NB4 (cell line): ENCODE data around the gene HOXC12.

Source experiments
- DNase-seq: peaks from one replicate; pipeline ENCODE4 v3.0.0; 2010; ENCODE audit warnings: low read depth
- H3K4me3 ChIP-seq: one replicate; pipeline ENCODE4 v1.5.1; 2011; ENCODE audit warnings: mild to moderate bottlenecking, low read depth, low read length, moderate library complexity
- MYC ChIP-seq: IDR thresholded peaks from 2 replicates; pipeline ENCODE4 v1.6.1; 2011; ENCODE audit warnings: low read depth, low read length
- POLR2A ChIP-seq: IDR thresholded peaks from 2 replicates; pipeline ENCODE4 v1.6.1; 2011; ENCODE audit warnings: mild to moderate bottlenecking; ENCODE audit not compliant: insufficient read length; ENCODE audit errors: extremely low read depth
- TF ChIP-seq, protein P1 (sequence below): IDR thresholded peaks from 2 replicates; pipeline ENCODE4 v1.6.1; 2011; ENCODE audit warnings: low read depth, low read length
- TF ChIP-seq, protein P2 (sequence below): IDR thresholded peaks from one replicate; pipeline ENCODE4 v1.5.1; 2012; ENCODE audit warnings: low read depth, low read length

The HOXC12 gene

DNA sequence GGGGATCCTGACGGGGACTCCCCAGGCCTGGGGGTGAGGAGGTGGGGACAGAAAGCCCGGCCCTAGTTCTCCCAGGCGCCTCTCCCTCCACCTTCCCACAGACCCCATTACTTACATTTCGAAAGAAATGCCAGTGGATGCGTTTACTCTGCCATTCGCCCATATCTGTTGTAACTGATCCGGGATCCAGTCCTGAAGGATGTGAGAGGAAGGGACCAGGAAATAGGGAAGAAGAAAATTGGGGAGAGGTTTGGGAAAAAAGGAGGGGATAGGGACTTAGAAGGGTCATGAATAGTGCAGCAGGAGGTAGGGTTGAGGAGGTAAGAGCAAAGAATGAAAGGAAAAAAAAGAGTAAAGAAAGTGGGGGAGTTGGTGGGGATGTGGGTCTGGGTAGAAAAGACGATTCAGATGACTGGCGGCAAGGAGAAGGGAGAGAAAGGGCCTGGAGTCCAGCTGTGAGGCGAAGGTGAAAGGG is 1.1 kb downstream of the HOXC12 start:
- no peak overlapping the region for H3K4me3 ChIP-seq
- no peak for DNase-seq
- TF ChIP-seq POLR2A (no peak), MYC (no peak)
- TF ChIP-seq, protein P1, sequence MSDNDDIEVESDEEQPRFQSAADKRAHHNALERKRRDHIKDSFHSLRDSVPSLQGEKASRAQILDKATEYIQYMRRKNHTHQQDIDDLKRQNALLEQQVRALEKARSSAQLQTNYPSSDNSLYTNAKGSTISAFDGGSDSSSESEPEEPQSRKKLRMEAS: no peak
- TF ChIP-seq, protein P2, sequence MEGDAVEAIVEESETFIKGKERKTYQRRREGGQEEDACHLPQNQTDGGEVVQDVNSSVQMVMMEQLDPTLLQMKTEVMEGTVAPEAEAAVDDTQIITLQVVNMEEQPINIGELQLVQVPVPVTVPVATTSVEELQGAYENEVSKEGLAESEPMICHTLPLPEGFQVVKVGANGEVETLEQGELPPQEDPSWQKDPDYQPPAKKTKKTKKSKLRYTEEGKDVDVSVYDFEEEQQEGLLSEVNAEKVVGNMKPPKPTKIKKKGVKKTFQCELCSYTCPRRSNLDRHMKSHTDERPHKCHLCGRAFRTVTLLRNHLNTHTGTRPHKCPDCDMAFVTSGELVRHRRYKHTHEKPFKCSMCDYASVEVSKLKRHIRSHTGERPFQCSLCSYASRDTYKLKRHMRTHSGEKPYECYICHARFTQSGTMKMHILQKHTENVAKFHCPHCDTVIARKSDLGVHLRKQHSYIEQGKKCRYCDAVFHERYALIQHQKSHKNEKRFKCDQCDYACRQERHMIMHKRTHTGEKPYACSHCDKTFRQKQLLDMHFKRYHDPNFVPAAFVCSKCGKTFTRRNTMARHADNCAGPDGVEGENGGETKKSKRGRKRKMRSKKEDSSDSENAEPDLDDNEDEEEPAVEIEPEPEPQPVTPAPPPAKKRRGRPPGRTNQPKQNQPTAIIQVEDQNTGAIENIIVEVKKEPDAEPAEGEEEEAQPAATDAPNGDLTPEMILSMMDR: no peak

DNA sequence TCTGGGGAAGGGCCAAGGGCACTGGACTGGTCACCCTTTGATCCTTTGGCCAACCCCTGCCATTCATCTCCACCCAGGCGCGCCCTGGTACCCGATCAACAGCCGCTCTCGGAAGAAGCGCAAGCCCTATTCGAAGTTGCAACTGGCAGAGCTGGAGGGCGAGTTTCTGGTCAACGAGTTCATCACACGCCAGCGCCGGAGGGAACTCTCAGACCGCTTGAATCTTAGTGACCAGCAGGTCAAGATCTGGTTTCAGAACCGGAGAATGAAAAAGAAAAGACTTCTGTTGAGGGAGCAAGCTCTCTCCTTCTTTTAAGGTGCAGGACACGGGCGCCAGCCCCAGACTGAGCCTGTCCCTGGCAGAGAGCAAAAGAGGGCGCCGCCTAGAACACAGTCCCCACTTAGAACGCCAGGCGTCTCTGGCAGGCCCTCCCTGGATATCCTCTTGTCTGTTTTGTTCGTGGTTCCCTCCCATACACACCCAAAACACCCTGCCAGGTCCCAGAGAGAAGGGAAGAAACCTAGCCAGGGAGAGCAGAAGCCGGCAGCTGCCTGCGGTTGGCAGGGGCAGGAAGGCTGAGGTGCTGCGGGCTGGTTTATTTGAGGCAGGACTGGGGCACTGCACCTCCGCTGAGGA is 1.7 kb downstream of the HOXC12 start:
- DNase-seq: peak; percentile 86
- TF ChIP-seq, protein P2: peak; percentile 34
- TF ChIP-seq POLR2A: no peak
- no peak overlapping the region for H3K4me3 ChIP-seq

DNA sequence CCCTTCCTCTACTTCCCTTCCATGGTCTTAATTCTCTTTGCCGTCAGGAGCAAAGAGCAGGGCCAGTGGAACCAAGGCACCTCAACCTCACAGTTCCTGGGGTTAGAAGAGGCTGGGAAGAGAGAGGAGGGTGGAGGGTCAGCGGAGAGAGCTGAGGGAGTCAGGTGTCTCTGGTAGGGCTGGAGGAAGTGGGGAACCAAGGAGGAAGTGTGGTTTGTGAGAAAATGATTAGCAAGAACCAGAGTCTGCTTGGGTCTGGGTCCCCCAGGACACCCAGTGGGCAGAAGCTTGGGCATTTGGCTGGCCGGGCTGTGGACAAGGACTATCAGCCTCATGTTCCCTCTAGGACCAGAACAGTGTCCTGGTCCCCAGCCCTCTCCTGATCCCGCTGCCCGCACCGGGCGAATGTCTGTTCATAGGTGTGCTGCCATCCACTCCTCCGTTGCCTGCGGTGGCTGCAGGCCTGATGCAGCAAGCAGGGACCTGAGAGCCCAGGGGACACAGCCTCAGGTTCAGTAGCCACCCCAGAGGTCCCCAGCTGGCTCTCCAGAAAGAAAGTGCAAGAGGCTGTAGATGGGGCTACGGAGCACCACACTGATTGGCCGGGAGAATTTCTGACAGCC is 2.3 kb downstream of the HOXC12 start:
- peak; percentile 42 for DNase-seq
- H3K4me3 ChIP-seq: no peak overlapping the region
- TF ChIP-seq, protein P2: no peak
- TF ChIP-seq, protein P1: no peak
- TF ChIP-seq MYC: no peak
- no peak for TF ChIP-seq POLR2A

DNA sequence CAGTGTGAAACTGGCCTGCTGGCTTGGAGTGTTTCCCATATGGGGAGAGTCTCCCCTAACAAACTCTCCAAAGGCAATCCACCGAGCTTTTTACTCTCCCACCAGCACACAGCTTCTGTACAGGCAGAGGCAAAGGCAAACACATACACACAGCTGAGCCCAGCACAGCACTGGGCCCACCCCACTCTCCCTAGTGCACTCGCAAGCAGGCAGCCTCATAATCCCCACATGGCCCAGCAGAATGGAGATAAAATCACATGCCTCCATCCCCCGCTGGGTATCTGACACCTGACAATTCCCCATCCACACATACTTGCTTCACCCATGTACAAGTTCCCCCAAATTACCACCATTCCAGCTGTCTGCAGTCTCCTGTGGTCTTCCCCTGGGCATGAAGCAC is 3.4 kb downstream of the HOXC12 start:
- no peak for TF ChIP-seq MYC
- TF ChIP-seq, protein P2: no peak
- TF ChIP-seq, protein P1: no peak
- no peak for TF ChIP-seq POLR2A
- DNase-seq: no peak

DNA sequence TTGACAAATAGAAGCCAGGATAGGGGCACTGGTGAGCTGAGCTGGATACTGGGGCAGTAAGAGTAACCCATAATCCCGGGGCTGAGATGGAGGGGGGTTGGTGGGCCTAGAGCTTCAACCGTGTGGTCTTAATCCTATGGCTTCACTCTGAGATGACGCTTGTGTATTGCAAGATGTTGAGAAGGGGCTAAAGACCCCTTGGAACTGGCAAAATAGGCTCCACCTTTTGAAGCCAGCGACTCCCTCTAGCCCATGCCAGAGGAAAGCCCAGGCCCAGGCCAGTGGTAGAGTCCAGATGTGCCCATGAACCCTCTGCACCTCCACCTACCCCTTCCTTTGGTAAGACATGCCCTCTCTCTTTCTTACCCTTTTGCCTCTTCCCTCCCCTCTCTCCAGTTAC is 4.6 kb downstream of the HOXC12 start:
- no peak overlapping the region for H3K4me3 ChIP-seq
- DNase-seq: no peak
- TF ChIP-seq, protein P1: no peak
- TF ChIP-seq MYC (no peak), POLR2A (no peak)
- TF ChIP-seq, protein P2: no peak

More for the DNA sequence above, 3.4 kb downstream of the HOXC12 start:
- H3K4me3 ChIP-seq: no peak overlapping the region
